Aorta (tissue), 5 donors: ENCODE measurements around the gene STXBP3. TPM values are rescaled to one million over a fixed set of nuclear protein-coding genes. Genes with fewer than 3 reads are reported as not detected.

Experiments used
- ATAC-seq: fragments of 200-7000 bp; cut with Tn5 transposase; one replicate; pipeline ENCODE4 v1.9.1; 2022; ENCODE audit warnings: moderate library complexity; ENCODE audit not compliant: low FRiP score
- DNase-seq, 2 donors: peaks; one replicate each; pipeline ENCODE4 v3.0.0-alpha.2; 2020
- H3K27ac ChIP-seq, 2 donors: one replicate each; pipeline ENCODE4 v1.5.1; 2013; ENCODE audit warnings: low read length in 2 of 2, mild to moderate bottlenecking in 2 of 2, moderate library complexity in 2 of 2, control low read depth in 1 of 2, inconsistent platforms in 1 of 2, low read depth in 1 of 2
- H3K27me3 ChIP-seq, 2 donors: one replicate each; pipeline ENCODE4 v1.6.1; 2013; ENCODE audit warnings: control low read depth in 1 of 2, low read length in 1 of 2, mild to moderate bottlenecking in 1 of 2, moderate library complexity in 1 of 2; ENCODE audit not compliant: insufficient read depth in 2 of 2, control insufficient read depth in 1 of 2
- H3K36me3 ChIP-seq, 2 donors: one replicate each; pipeline ENCODE4 v1.6.1; 2013; ENCODE audit warnings: control low read depth in 1 of 2, low read length in 1 of 2, mild to moderate bottlenecking in 1 of 2; ENCODE audit not compliant: insufficient read depth in 2 of 2, control insufficient read depth in 1 of 2
- H3K4me1 ChIP-seq, 2 donors: one replicate each; pipeline ENCODE4 v1.6.1; 2013; ENCODE audit warnings: low read length in 2 of 2, control low read depth in 1 of 2, mild to moderate bottlenecking in 1 of 2, moderate library complexity in 1 of 2; ENCODE audit not compliant: insufficient read depth in 2 of 2, control insufficient read depth in 1 of 2
- H3K4me3 ChIP-seq, 2 donors: one replicate each; pipeline ENCODE4 v1.5.1; 2013; ENCODE audit warnings: low read length in 2 of 2, control low read depth in 1 of 2, mild to moderate bottlenecking in 1 of 2
- H3K9me3 ChIP-seq: one replicate; pipeline ENCODE4 v1.6.1; 2013; ENCODE audit warnings: mild to moderate bottlenecking, low read length; ENCODE audit not compliant: control insufficient read depth
- WGBS, 2 donors: extraction: QIAGEN DNeasy Blood & Tissue Kit; methylation state at CpG; one replicate each; pipeline ENCODE4 v1.1.7; 2013; 5-methylcytosine and 5-hydroxymethylcytosine counted together
- intact Hi-C, 2 donors: fragments of 100-400 bp; cut with DNase I; formaldehyde crosslinking; loops; one replicate each; pipeline versions ENCODE4 v1.14.2 to v1.15.0; 2022
- polyA plus RNA-seq, 2 donors: library from polyadenylated mRNA; stranded (reverse); fragments of 200-250 nt; gene quantifications; one replicate each; pipeline ENCODE4 v1.2.3, GENCODE V29; 2013
- total RNA-seq, 2 donors: library from RNA; stranded (reverse); fragmentation: NEBNext Ultra II Directional; extraction: Animal tissue kit (Norgen Biotek cat#: 25700); gene quantifications; one replicate each; pipeline ENCODE4 v1.2.1, GENCODE V29; 2021
- donor health status: healthy with polysubstance abuse.
- donor health status: Bipolar disorder and iron deficiency.
- donor health status: DM: no; HTN: no; CAD: no.
- donor health status: DM: no; HTN: no; CAD: no.
- donor health status: DM: yes; HTN: yes; CAD: no.

Gene STXBP3
- total and polyA plus RNA-seq, 4 donors, result 33.4 to 67.0 (median 47.0) TPM

DNA sequence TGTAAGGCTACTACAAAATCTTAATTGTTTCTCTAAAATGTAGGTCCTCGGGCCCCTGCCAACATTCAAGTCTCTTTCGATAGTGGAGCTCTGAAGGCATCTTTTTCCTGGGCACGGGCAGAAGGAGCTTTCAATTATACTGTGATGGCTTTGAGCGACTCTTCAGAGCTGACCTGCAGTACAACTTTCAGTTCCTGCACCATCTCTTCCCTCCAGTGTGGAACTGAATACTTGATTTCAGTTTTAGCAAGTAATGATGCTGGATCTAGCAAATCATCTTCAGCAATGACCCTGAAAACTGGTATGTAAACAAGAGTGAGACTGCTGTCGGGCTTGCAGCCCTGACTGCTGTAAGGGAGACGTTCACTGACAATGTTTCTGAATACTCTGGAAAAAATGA, 24.2 kb upstream of the STXBP3 start:
- WGBS, 2 donors, result 67 to 72% methylated on average over 6 of the region's 6 CpGs
- Histone ChIP-seq H3K4me1 (peaks cover 0 to 3% of the 10 kb centered on the region in 2 donors), H3K27ac (no peak overlapping the region), H3K9me3 (no peaks in the 10 kb centered on the region), H3K27me3 (no peaks in the 10 kb centered on the region), H3K36me3 (no peaks in the 10 kb centered on the region), H3K4me3 (no peak overlapping the region)
- no peak for ATAC-seq
- intact Hi-C loops, result no loop called here
- no peak for DNase-seq

DNA sequence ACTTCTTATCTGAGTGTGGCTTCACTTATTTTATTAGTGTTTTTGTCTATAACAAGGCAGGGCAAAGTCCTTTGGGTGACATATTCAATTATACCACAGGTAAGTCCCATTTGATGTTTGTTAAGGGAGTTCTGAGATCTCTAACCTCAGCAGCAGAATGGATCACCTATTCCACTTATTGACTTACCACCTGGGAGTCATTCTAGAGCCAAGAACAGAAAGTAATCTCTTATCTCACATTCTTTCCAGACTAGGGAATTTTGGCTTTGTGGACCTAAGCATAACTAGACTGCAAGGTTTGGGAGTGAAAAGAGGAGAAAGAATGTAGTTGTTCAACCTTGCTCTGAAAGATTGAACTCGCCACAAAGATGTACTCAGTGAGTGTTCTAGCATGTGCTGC, 20.6 kb upstream of the STXBP3 start:
- Histone ChIP-seq H3K27me3 (no peaks in the 10 kb centered on the region), H3K4me3 (no peak overlapping the region), H3K9me3 (no peaks in the 10 kb centered on the region), H3K36me3 (no peaks in the 10 kb centered on the region), H3K4me1 (no peaks in the 10 kb centered on the region), H3K27ac (no peak overlapping the region)
- no peak for ATAC-seq
- WGBS, 2 donors, result 86 to 91% methylated on average over 1 of the region's 1 CpG
- intact Hi-C loops, result no loop called here
- no peak for DNase-seq

DNA sequence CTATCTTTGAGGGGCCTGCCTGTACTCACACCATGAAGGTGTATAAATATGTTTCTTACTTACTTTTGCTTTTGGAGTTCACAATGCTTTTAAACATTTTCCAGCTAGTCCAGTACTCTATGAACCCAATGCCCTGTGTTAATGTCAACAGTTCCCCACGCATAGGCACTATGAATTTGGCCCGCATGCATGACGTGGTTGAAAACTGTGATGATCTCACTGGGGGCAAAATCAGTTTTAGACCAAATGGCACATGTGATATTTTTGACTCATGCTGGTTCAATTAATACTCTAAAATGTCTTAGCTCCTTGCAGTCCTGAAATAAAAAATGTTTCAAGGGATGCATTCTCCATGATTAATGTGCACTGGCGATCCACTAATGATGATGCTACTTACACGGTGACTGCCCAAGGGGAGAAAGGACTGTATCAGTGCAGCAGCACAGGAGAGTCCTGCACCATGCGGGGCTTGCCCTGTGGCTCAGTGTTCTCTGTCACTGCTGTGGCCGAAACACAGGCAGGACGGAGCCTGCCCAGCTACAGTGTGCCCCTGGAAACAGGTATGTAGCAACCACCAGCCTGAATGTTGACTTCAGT, 18.0 kb upstream of the STXBP3 start:
- WGBS, 2 donors, result 82 to 90% methylated on average over 8 of the region's 8 CpGs
- H3K9me3 ChIP-seq, result no peaks in the 10 kb centered on the region
- intact Hi-C loops, result no loop called here
- H3K27ac ChIP-seq, result no peak overlapping the region
- ATAC-seq (no peak), DNase-seq (no peak)
- H3K27me3 ChIP-seq, result no peaks in the 10 kb centered on the region
- H3K4me3 ChIP-seq, result no peak overlapping the region
- H3K4me1 ChIP-seq, result no peaks in the 10 kb centered on the region
- H3K36me3 ChIP-seq, result no peaks in the 10 kb centered on the region

DNA sequence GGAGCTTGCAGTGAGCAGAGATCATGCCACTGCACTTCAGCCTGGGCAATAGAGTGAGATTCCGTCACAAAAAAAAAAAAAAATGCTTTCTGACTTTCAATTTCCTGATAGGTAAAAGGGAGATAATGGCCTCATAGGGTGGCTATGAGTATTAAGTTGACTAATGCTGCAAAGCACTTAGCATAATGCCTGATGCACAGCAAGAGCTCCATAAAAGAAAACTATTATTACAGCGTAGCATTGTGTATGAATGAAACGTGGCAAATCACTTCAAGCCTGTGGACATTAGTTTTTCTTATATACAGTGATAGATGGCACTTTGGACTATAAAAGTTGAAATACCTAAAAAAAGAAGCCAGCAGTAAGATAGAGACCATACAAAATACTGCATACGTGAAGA, 17.0 kb upstream of the STXBP3 start:
- 89 to 91% methylated on average over 4 of the region's 4 CpGs for WGBS, 2 donors
- no peak for ATAC-seq

DNA sequence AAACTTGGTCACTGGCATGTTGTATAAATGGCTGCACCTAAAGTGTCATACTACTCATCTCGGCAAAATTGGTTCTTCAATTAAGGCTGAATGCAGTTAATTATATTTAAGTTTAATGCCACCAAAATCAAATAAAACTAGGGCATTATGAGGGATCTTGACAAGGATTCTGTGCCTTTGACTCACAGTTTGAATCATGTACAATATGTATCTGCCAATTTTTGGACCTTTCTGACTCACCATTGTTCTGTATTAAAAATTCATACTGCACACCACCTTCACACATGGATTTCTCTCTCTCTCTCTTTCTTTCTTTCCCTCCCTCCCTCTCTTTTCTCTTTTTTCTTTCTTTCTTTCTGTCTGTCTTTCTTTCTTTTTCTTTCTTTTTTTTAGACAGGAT, 14.1 kb upstream of the STXBP3 start:
- no peaks in the 10 kb centered on the region for H3K27me3 ChIP-seq
- H3K4me1 ChIP-seq, result no peaks in the 10 kb centered on the region
- H3K27ac ChIP-seq, result no peak overlapping the region
- no peak overlapping the region for H3K4me3 ChIP-seq
- H3K9me3 ChIP-seq, result no peaks in the 10 kb centered on the region
- ATAC-seq (no peak), DNase-seq (no peak)
- WGBS, 2 donors, result 97% methylated on average over 1 of the region's 1 CpG
- H3K36me3 ChIP-seq, result no peaks in the 10 kb centered on the region
- intact Hi-C loops, result no loop called here

More for the DNA sequence above, 17.0 kb upstream of the STXBP3 start:
- Histone ChIP-seq H3K27me3 (no peaks in the 10 kb centered on the region), H3K4me1 (no peaks in the 10 kb centered on the region), H3K36me3 (no peaks in the 10 kb centered on the region), H3K9me3 (no peaks in the 10 kb centered on the region), H3K4me3 (no peak overlapping the region), H3K27ac (no peak overlapping the region)
- no peak for DNase-seq
- intact Hi-C loops, result no loop called here

DNA sequence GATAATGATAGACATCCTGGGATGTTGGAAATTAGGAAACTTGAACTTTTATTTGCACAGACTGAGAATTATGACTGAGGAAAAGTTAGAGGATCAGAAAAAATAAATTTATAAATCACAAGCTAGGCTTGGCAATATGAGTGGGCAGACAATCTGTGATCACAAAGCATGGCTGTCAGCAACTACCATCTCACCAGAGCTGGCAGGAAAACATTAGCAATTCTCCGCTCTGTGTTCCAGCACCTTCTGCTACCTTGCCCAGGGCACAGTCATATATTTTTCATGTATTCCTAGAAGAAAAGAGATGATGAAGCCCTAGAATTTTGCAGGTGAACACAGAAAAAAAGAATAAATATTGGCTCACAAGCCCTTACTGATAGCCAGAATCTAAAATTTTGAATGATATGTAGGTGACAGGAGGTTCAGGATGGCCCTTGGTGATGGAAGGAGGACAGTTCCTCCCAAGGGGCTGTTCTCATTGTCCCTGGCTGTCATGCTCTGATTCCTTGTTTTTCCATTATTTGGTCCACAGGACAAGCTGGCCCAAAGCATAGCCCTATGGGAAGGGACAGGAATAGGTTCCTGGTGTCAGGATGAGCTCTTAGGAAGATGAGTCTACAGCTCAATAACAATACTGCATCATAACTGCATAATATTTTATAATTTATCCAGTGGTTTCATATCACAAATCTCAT, 12.2 kb upstream of the STXBP3 start:
- Histone ChIP-seq H3K4me1 (no peaks in the 10 kb centered on the region), H3K9me3 (no peaks in the 10 kb centered on the region), H3K27ac (no peak overlapping the region), H3K27me3 (no peaks in the 10 kb centered on the region), H3K36me3 (no peaks in the 10 kb centered on the region), H3K4me3 (no peak overlapping the region)
- intact Hi-C loops, result no loop called here
- 96 to 100% methylated on average over 1 of the region's 1 CpG for WGBS, 2 donors
- DNase-seq (no peak), ATAC-seq (no peak)

DNA sequence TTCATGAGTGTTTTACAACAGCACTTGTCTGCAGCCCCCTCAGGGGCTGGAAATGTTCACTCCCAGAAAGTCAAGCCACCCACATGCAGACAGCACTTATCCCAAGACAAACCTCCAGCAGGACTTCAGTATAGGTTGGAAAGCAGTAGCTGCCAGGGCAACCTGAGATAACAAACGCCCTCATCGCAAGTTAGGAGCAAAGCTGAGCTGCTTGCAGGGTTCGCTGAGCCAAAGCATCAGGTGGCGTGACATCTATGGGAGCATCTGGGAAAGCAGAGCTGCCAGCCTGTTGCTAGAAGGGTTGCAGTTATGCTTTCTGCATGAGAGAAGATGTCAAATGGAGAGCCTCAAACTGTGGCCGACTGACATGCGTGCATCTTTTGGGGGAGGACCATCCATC, 4.2 kb upstream of the STXBP3 start:
- no peaks in the 10 kb centered on the region for H3K9me3 ChIP-seq
- intact Hi-C loops, result no loop called here
- DNase-seq (no peak), ATAC-seq (no peak)
- H3K27me3 ChIP-seq, result no peaks in the 10 kb centered on the region
- WGBS, 2 donors, result 71 to 78% methylated on average over 6 of the region's 6 CpGs
- no peak overlapping the region for H3K4me3 ChIP-seq
- no peak overlapping the region for H3K27ac ChIP-seq
- H3K4me1 ChIP-seq, result no peaks in the 10 kb centered on the region
- H3K36me3 ChIP-seq, result no peaks in the 10 kb centered on the region

DNA sequence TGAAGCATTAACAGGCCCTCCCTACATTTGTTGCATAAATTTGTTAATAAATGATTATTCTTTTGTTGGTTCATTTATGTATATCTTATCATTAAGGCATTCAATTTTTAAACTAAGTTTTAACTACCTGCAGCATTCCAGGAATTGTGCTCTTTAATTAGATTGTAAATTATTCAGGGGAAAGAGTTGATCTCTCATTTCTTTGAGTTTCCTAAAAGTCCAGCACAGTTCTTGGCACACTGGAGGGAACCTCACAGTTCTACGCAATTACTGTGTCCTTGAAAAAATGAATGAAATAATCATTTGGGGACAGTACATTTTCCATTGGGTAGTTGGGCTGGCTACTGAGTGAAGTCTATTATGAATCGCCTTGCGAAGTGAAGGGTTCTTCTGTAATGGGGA, 493 bp upstream of the STXBP3 start:
- H3K9me3 ChIP-seq, result no peaks in the 10 kb centered on the region
- intact Hi-C loops, result loop anchor here (2.0 kb wide), 2 partner anchors 53 to 71 kb away; partner anchors contain the start of gene PRPF38B (in 2 of the 2)

More for the DNA sequence above, 493 bp upstream of the STXBP3 start:
- no peaks in the 10 kb centered on the region for H3K4me1 ChIP-seq
- WGBS, 2 donors, result 35 to 44% methylated on average over 3 of the region's 3 CpGs
- no peaks in the 10 kb centered on the region for H3K36me3 ChIP-seq
- H3K27me3 ChIP-seq, result no peaks in the 10 kb centered on the region
- H3K4me3 ChIP-seq, result no peak overlapping the region
- H3K27ac ChIP-seq, result no peak overlapping the region
- ATAC-seq, result no peak
- no peak for DNase-seq
